Hepatocyte (in vitro differentiated cells): Measurements from ENCODE around the gene JPH2.

Experiments used
- CTCF ChIP-seq: fragments of 200-600 bp; sonication (generic); IDR thresholded peaks from 2 replicates; pipeline ENCODE4 v1.5.1; 2016; ENCODE audit warnings: antibody characterized with exemption, mild to moderate bottlenecking; ENCODE audit not compliant: poor library complexity
- EZH2 ChIP-seq: fragments of 200-600 bp; sonication (generic); IDR thresholded peaks from 2 replicates; pipeline ENCODE4 v1.6.1; 2016; ENCODE audit warnings: antibody characterized with exemption, mild to moderate bottlenecking, borderline replicate concordance
- EZH2phosphoT487 ChIP-seq: fragments of 200-600 bp; sonication (generic); IDR thresholded peaks from one replicate; pipeline ENCODE4 v1.6.1; 2018; ENCODE audit warnings: antibody characterized with exemption, mild to moderate bottlenecking, low read depth, moderate library complexity; ENCODE audit not compliant: unreplicated experiment, severe bottlenecking

GRCh38 chr20:44153636-44154043 lies 33.3 kb downstream of the JPH2 start:
- TF ChIP-seq CTCF (no peak), EZH2phosphoT487 (no peak), EZH2 (no peak)
